ENCODE measurements around the gene KANK2. TPM values are rescaled to one million over a fixed set of nuclear protein-coding genes. Genes with fewer than 3 reads are reported as not detected.
"Not testable (repeated sequence)": the region's sequence is repeated elsewhere in the genome, so short reads cannot be mapped to it uniquely, and the experiment has no call there.

Gene KANK2
- polyA plus RNA-seq, 1 of the 3 experiments (the other 2 are of a cell fraction) = 92.4 TPM

DNA sequence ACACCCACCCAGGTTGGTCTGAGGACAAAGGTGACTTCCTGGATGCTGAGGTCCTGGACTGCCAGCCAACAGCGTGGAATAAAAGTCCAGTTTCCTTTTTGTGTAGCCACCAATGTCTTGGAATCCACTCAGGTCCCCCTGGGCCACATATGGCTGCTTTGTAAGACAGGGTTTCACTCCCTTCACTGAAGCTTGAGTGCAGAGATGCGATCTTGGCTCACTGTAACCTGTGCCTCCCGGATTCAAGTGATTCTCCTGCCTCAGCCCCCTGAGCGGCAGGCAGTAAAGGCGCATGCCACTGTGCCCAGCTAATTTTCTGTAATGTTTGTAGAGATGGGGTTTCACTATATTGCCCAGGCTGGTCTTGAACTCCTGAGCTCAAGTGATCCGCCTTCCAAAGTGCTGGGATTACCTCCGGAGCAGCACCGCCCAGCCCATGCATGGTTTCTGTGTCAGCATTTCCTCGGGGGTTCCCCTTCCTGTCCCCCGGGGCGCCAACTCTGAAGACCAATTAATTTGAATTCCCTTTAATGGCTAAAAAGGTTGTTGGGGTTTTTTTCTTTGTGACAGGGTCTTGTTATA is 17.5 kb downstream of the KANK2 start:
- WGBS (ENCODE audit: low lambda C conversion rate) = 88% methylated on average over 11 of the region's 11 CpGs
- Histone ChIP-seq H3K4me1 (ENCODE audit: control insufficient read depth in 1 of 2, insufficient read depth in 2 of 2, low read depth in 1 of 2, low read length in 1 of 2) (no peaks in the 10 kb centered on the region), H2AFZ (ENCODE audit: low read depth) (no peak overlapping the region), H3K9me2 (no peaks in the 10 kb centered on the region), H3K9me3 (no peaks in the 10 kb centered on the region), H3K27me3 (ENCODE audit: insufficient read depth) (no peaks in the 10 kb centered on the region), H4K20me1 (ENCODE audit: insufficient read depth) (peaks cover 4% of the 10 kb centered on the region; the same call in 1 of the 2 replicates), H3K4me3 (ENCODE audit: low read depth in 2 of 2, low read length in 1 of 2) (no peak overlapping the region), H3F3A (replicated peaks; ENCODE audit: insufficient read depth) (peaks cover 7% of the 10 kb centered on the region), H3K79me2 (ENCODE audit: insufficient read depth) (peaks cover 51% of the 10 kb centered on the region), H3K9ac (no peak overlapping the region), H3K36me3 (replicated peaks in 1 of 2; ENCODE audit: control insufficient read depth in 1 of 2, insufficient read depth in 2 of 2, low read length in 1 of 2) (peaks cover 18 to 72% of the 10 kb centered on the region in 2 experiments), H3K27ac (ENCODE audit: low read depth in 2 of 2, low read length in 1 of 2) (no peak overlapping the region), H3K4me2 (no peak overlapping the region)
- TF ChIP-seq TCF12 (IDR thresholded peaks at IDR 0.05) (no peak), RAD21 (IDR thresholded peaks at IDR 0.05; ENCODE audit: low read length) (no peak)
- POLR2A ChIA-PET = no interaction called here
- CTCF ChIA-PET = no interaction called here
- DNase-seq = no peak

- H3K27me3 ChIP-seq (ENCODE audit: insufficient read depth); H3K4me3 ChIP-seq (ENCODE audit: low read depth in 2 of 2, low read length in 1 of 2); H3K9me3 ChIP-seq; DNase-seq; POLR2A ChIA-PET; H3K27ac ChIP-seq (ENCODE audit: low read depth in 2 of 2, low read length in 1 of 2); H3K4me2 ChIP-seq; H4K20me1 ChIP-seq (ENCODE audit: insufficient read depth); H3K4me1 ChIP-seq (ENCODE audit: control insufficient read depth in 1 of 2, insufficient read depth in 2 of 2, low read depth in 1 of 2, low read length in 1 of 2); H3K9ac ChIP-seq; H3F3A ChIP-seq (replicated peaks; ENCODE audit: insufficient read depth); H3K9me2 ChIP-seq; H2AFZ ChIP-seq (ENCODE audit: low read depth): not testable (repeated sequence)
- H3K79me2 ChIP-seq (ENCODE audit: insufficient read depth) = peaks cover 47% of the 10 kb centered on the region
- peaks cover 23 to 68% of the 10 kb centered on the region in 2 experiments for H3K36me3 ChIP-seq (replicated peaks in 1 of 2; ENCODE audit: control insufficient read depth in 1 of 2, insufficient read depth in 2 of 2, low read length in 1 of 2)
- CTCF ChIA-PET = interaction anchor here (1.8 kb wide), 1 partner anchor 11 kb away, joined by 4 read pairs; no protein-coding TSS in a partner anchor
- WGBS (ENCODE audit: low lambda C conversion rate) = 98% methylated on average over 9 of the region's 9 CpGs
Observed at GRCh38 chr19:11179145-11179465, 18.2 kb downstream of the KANK2 start.

GRCh38 chr19:11177592-11177991 is 19.8 kb downstream of the KANK2 start:
- POLR2A ChIA-PET = interaction anchor here (0.8 kb wide), 1 partner anchor 21 kb away, joined by 3 read pairs; no protein-coding TSS in a partner anchor
- CTCF ChIA-PET = interaction anchor here (0.6 to 1.8 kb wide), 3 partner anchors 11 to 41 kb away, joined by 3 to 4 read pairs (median 3); no protein-coding TSS in a partner anchor
- DNase-seq = no peak
- Histone ChIP-seq H3K9ac (no peak overlapping the region), H3K4me3 (ENCODE audit: low read depth in 2 of 2, low read length in 1 of 2) (no peak overlapping the region), H3K27ac (ENCODE audit: low read depth in 2 of 2, low read length in 1 of 2) (no peak overlapping the region), H3K4me2 (no peak overlapping the region), H4K20me1 (ENCODE audit: insufficient read depth) (peaks cover 4% of the 10 kb centered on the region; the same call in 1 of the 2 replicates), H3K9me2 (no peaks in the 10 kb centered on the region), H3K4me1 (ENCODE audit: control insufficient read depth in 1 of 2, insufficient read depth in 2 of 2, low read depth in 1 of 2, low read length in 1 of 2) (no peaks in the 10 kb centered on the region), H3F3A (replicated peaks; ENCODE audit: insufficient read depth) (peaks cover 4% of the 10 kb centered on the region), H3K79me2 (ENCODE audit: insufficient read depth) (peaks cover 31% of the 10 kb centered on the region), H3K9me3 (no peaks in the 10 kb centered on the region), H3K36me3 (replicated peaks in 1 of 2; ENCODE audit: control insufficient read depth in 1 of 2, insufficient read depth in 2 of 2, low read length in 1 of 2) (peaks cover 38 to 59% of the 10 kb centered on the region in 2 experiments), H3K27me3 (ENCODE audit: insufficient read depth) (no peaks in the 10 kb centered on the region), H2AFZ (ENCODE audit: low read depth) (no peak overlapping the region)
- 98% methylated on average over 9 of the region's 9 CpGs for WGBS (ENCODE audit: low lambda C conversion rate)
- no peak for TF ChIP-seq MEF2A (IDR thresholded peaks at IDR 0.05; ENCODE audit: borderline replicate concordance, low read depth)
- TF ChIP-seq TAF1 (IDR thresholded peaks at IDR 0.05; ENCODE audit: borderline replicate concordance, low read depth, low read length) = no peak
- TF ChIP-seq SMC3 (IDR thresholded peaks at IDR 0.05; ENCODE audit: low read depth, low read length) = no peak
- TF ChIP-seq NFIC (IDR thresholded peaks at IDR 0.05; ENCODE audit: borderline replicate concordance) = no peak
- no peak for TF ChIP-seq FOXJ3 (CRISPR knock-in tag; IDR thresholded peaks at IDR 0.05)
- no peak for TF ChIP-seq IRF3 (IDR thresholded peaks at IDR 0.05; ENCODE audit: low read depth, low read length)
- TF ChIP-seq, protein P1, sequence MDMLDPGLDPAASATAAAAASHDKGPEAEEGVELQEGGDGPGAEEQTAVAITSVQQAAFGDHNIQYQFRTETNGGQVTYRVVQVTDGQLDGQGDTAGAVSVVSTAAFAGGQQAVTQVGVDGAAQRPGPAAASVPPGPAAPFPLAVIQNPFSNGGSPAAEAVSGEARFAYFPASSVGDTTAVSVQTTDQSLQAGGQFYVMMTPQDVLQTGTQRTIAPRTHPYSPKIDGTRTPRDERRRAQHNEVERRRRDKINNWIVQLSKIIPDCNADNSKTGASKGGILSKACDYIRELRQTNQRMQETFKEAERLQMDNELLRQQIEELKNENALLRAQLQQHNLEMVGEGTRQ (IDR thresholded peaks at IDR 0.05; ENCODE audit: borderline replicate concordance, low read depth, low read length) = no peak
- no peak for TF ChIP-seq USF1 (IDR thresholded peaks at IDR 0.05; ENCODE audit: borderline replicate concordance, low read depth)
- no peak for TF ChIP-seq EZH2phosphoT487 (IDR thresholded peaks at IDR 0.05; ENCODE audit: borderline replicate concordance, low read depth)
- no peak for TF ChIP-seq TEAD4 (IDR thresholded peaks at IDR 0.05; ENCODE audit: borderline replicate concordance, insufficient read depth)
- TF ChIP-seq CHD2 (IDR thresholded peaks at IDR 0.05; ENCODE audit: low read length, partially characterized antibody) = no peak
- TF ChIP-seq, protein P2, sequence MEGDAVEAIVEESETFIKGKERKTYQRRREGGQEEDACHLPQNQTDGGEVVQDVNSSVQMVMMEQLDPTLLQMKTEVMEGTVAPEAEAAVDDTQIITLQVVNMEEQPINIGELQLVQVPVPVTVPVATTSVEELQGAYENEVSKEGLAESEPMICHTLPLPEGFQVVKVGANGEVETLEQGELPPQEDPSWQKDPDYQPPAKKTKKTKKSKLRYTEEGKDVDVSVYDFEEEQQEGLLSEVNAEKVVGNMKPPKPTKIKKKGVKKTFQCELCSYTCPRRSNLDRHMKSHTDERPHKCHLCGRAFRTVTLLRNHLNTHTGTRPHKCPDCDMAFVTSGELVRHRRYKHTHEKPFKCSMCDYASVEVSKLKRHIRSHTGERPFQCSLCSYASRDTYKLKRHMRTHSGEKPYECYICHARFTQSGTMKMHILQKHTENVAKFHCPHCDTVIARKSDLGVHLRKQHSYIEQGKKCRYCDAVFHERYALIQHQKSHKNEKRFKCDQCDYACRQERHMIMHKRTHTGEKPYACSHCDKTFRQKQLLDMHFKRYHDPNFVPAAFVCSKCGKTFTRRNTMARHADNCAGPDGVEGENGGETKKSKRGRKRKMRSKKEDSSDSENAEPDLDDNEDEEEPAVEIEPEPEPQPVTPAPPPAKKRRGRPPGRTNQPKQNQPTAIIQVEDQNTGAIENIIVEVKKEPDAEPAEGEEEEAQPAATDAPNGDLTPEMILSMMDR (IDR thresholded peaks at IDR 0.05) = no peak
- TF ChIP-seq GABPA (IDR thresholded peaks at IDR 0.05; ENCODE audit: low read depth) = no peak
- TF ChIP-seq YY1 (IDR thresholded peaks at IDR 0.05; ENCODE audit: low read depth) = no peak
- TF ChIP-seq, protein P3, sequence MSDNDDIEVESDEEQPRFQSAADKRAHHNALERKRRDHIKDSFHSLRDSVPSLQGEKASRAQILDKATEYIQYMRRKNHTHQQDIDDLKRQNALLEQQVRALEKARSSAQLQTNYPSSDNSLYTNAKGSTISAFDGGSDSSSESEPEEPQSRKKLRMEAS (IDR thresholded peaks at IDR 0.05; ENCODE audit: low read depth) = no peak
- TF ChIP-seq RFX5 (IDR thresholded peaks at IDR 0.05; ENCODE audit: low read length) = no peak

Measured in SK-N-SH (cell line).